ENCODE data around the gene ZNF831.

Gene ZNF831

DNA sequence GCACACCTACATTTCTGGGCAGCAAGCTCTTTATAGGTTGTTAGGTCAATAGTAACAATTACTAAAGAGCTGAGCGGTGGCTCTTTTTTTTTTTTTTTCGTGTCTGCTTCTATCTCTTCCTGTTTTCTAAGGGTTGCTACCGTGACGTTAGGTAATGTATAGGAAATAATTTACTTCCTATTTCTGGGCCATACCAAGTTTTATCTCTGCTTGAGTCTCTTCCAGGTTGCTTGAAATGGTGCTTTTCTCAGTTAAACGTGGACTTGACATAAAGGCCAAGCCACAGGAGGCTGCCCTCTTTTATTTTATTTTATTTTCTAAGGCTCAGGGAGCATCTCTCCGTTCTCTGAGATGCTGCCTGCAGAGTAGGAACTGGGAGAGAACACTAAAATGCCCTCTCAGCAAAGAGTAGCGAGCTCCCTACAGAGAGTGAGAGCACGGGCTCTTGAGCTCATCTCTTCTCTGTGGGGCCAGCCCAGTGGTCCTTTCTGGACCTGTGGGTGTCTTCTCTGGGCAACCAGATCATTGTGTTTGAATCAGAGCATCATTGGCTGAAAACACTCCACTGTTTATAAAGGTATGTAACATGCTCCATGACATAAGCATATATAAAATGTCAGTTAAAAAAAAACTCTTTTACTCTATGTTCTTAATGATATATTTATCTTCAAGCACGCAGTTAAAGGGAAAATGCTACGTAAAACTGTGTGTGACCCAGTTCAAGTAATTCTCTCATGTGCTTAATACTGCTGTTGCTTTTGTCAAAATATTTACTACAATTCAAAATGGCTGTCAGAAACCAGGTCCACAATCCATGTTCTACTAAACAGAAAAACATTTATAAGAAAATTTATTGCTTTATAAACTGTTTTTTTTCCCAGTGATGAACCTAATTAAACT is at the start of gene ZNF831:
Gene ZNF831, plus strand, starts transcription at position 191 of the 900 bp plus-strand sequence. CDS start 27,199 bp downstream, outside the sequence.
- DNase-seq: no peak

DNA sequence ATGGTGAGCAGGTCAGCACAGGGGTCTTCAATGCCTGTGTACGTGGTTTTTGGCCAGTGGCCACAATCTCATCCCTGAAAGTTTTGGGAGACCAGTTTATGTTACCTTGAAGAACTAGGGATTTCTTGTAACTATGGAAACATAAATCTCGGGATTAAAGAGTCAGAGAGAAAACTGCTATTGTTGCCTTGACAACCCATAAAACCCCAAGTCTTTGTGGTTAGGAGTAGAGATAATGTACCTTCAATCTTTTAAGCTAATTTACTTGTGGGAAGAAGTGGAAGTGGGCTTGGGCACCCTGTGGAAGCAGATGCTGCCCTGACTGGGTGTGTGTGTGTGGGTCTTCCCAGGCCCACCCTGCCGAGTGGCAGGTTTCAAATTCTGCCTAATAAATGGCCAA is 46.1 kb upstream of the ZNF831 start:
- no peak for DNase-seq

GRCh38 chr20:59118855-59119254 is 44.8 kb upstream of the ZNF831 start:
- no peak for DNase-seq

DNA sequence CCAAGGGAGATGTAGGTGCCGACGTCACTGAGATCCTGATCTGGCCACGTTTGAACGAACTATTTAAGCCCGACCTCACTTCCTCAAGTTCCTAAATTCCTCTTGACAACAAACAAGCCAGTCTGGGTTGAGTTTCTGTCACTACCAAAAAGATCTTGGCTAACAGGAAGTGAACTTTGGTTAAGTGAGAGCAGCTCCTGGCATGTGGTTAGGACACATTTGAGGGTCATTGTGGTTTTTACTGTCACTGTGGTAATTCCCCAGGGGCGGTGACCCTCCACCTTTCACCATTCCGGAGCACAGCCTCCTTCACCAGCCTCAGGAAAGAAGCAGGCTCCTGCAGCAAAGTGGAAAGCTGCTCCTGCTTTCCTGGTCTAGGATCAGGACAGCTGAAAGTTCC is 43.1 kb upstream of the ZNF831 start:
- DNase-seq: peak; percentile 46

- DNase-seq: peak; percentile 13
Observed at GRCh38 chr20:59120919-59121318, 42.7 kb upstream of the ZNF831 start.

- DNase-seq: peak; percentile 35
Observed at GRCh38 chr20:59121714-59122565, 41.7 kb upstream of the ZNF831 start.

- DNase-seq: no peak
Observed at GRCh38 chr20:59122566-59122919, 41.1 kb upstream of the ZNF831 start.

DNA sequence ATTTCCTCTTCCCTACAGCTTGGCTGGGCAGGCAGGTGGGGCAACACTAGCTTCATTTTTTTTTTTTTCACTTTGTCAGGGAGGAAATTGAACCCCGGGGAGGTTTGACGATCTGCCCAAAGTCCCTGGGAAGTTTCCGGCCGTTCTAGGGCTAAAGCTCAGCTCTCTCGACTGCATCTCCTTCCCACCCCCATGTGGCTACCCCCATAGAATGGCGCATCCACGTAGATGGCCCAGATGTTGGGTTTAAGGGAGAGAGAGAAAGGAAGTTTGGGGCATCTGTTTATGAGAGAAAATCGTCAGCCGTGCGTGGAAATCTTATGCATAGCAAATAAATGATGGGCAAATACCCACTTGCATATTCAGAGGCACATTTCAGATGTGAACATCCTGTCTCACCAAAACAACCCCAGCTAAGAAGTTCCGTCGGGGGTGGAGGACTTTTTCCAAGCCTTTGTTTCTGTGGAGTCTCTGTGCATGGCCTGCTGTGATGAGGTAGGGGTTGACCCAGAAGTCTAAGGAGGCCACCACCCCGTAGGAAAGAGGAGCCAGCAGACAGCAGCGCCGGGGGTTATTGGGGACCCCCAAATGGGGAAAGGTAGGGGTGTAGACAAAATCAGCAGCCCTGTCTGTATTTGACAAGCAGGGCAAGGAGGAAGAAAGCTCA is 40.5 kb upstream of the ZNF831 start:
- DNase-seq: peak; percentile 61

DNA sequence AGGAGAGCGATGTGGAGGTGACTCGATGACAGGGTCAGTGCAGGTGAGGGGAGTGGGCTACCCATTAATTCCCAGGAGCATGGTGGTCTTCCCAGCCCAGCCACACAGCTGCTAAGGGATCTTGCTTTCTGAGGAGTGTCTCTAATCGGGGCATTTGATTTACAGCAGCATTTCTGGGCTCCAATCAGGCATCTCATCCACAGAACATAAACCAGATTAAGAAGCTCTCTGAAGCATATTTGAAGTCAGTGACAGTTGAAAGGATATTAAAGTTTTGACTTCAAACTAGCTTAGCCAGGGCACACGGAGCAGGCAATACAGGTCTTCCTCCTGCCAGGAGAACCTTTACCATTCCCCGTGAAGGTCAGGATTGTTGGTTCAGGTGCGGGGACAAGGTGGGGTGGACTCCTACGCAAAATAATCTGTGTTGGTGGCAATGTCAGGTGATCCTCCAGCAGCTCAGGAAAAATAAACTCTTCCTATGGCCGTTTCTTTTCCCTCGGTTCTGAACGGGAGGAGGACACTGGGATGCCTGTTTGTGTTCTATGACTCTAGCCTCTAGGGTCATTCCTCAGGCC is 39.9 kb upstream of the ZNF831 start:
- DNase-seq: no peak

DNA sequence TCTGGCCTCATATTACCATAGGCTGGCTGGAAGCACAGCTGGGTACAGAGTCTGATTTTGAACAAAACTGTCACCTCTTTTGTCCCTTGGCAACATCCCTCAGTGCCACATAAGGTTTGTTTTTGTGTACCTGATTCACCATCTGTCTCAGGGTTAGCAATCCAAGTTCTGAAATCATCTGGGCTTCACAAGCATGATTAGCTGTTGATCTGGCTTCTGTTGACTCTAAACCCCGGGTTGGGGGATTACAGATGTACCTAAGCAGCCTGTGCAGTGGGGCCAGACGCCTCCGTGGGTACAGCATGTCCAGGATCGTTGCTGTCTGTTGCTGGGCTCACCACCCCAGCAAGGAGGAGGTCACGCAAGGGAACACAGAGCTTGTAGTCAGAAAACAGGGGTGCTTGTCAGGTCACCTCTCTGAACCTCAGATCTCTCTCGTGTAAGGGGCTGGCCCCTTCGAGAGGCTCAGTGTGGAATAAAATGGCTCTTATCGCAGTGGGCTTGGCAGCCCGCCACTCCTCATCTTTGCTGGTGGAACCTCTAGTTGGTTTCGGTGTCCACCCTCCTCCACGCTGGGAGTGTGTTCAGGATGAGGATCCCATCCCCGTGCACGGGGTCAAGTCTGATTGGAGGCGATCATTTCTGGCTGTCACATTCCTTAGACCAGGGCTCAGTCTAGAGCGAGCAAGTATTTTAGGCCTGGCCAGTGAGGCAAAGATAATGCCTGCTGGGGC is 39.2 kb upstream of the ZNF831 start:
- no peak for DNase-seq

- DNase-seq: no peak
Observed at GRCh38 chr20:59125332-59125731, 38.3 kb upstream of the ZNF831 start.

- no peak for DNase-seq
Observed at GRCh38 chr20:59125836-59126235, 37.8 kb upstream of the ZNF831 start.

GRCh38 chr20:59127839-59128238 is 35.8 kb upstream of the ZNF831 start:
- DNase-seq: no peak

GRCh38 chr20:59131551-59132285 is 31.9 kb upstream of the ZNF831 start:
- DNase-seq: no peak

GRCh38 chr20:59134182-59134581 is 29.4 kb upstream of the ZNF831 start:
- no peak for DNase-seq

GRCh38 chr20:59135093-59135492 is 28.5 kb upstream of the ZNF831 start:
- DNase-seq: no peak

GRCh38 chr20:59136027-59136426 is 27.6 kb upstream of the ZNF831 start:
- DNase-seq: no peak

DNA sequence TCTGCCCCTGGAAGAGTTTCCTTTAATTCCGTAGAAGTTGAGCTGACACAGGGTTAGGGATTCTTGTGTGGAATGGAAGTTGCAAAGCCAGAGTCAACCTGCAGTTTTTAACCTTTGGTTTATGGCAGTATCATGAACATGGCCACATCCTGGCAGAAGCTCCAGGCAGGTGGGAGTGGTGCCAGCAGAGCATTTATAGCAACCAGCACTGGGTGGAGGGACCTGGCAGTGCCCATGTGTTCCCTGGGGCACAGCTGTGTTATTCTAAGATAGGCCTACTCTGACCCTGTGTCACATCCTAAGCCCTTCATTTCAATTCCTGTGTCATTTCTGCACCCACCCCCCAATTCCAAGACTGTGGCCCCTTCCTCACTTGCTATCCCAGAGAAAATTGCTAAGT is 26.1 kb upstream of the ZNF831 start:
- no peak for DNase-seq

GRCh38 chr20:59138114-59138748 is 25.4 kb upstream of the ZNF831 start:
- DNase-seq: no peak

GRCh38 chr20:59139998-59140397 is 23.6 kb upstream of the ZNF831 start:
- DNase-seq: no peak
